ENCODE results near the gene MACROD2.

- no peak for TF ChIP-seq CTCF (IDR thresholded peaks at IDR 0.05; ENCODE audit: insufficient read depth, low read length, poor library complexity, severe bottlenecking)
- no peak for TF ChIP-seq EZH2phosphoT487 (conservative IDR thresholded peaks at IDR 0.05; ENCODE audit: low read length)
These were observed 2008.0 kb downstream of the MACROD2 start for GRCh38 chr20:16003310-16003709.
